Stimulated activated CD4-positive, alpha-beta T cell treated with anti-CD3 and anti-CD28 coated beads, Interleukin-15, amount 100 ng/mL, for 24 hours (primary cell): ENCODE data around the gene CLPTM1.
"Not testable (repeated sequence)": the region's sequence is repeated elsewhere in the genome, so short reads cannot be mapped to it uniquely, and the experiment has no call there.

Source experiments
- DNase-seq: peaks from one replicate; pipeline ENCODE4 v3.0.0-alpha.2; 2020

CLPTM1 gene

GRCh38 chr19:44985445-44985844, 30.3 kb downstream of the CLPTM1 start:
- no peak for DNase-seq

- DNase-seq: no peak
Measured at GRCh38 chr19:44986389-44986788, 31.2 kb downstream of the CLPTM1 start.

- no peak for DNase-seq
Measured at GRCh38 chr19:44987148-44987675, 32.0 kb downstream of the CLPTM1 start.

DNA sequence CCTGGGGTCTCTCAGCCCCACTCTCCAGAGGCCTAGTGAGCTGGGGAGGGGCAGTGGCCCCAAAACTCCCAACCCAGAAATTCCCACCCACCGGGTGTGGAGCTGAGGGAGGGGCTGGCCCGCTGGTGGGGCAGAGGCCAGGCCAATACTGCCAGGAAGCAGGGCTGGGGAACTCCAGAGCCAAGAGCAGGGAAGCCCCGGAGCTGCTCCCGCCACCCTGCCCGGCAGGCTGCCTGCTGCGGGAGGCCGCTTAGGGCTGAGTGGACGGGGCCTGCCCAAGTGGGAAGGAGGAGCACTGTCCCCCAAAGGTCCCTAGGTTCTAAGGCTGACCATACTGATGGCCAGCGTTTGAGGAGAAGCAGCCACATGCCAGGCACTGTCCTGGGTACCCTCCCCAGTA, 33.1 kb downstream of the CLPTM1 start:
- DNase-seq: no peak

GRCh38 chr19:44988896-44989556, 33.8 kb downstream of the CLPTM1 start:
- peak; percentile 73 for DNase-seq

DNA sequence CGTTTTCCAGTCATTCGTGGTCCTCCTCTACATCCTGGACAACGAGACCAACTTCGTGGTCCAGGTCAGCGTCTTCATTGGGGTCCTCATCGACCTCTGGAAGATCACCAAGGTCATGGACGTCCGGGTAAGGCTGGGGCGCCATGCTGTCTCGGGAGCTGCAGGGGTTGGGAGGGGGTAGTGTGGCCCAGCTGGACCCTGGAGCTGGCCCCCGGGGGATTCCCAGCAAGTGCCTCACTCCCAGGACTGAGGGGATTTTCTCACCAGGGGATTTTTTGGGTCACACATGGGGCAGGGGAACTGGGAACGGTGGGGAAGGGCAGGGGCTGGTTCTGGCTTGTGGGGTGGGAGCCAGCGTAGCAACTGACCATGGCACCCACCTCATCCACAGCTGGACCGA, 35.3 kb downstream of the CLPTM1 start:
- no peak for DNase-seq

- no peak for DNase-seq
Measured at GRCh38 chr19:44990966-44991365, 35.8 kb downstream of the CLPTM1 start.

- DNase-seq: no peak
Measured at GRCh38 chr19:44992336-44993163, 37.4 kb downstream of the CLPTM1 start.

GRCh38 chr19:44993526-44993925, 38.3 kb downstream of the CLPTM1 start:
- DNase-seq: no peak

DNA sequence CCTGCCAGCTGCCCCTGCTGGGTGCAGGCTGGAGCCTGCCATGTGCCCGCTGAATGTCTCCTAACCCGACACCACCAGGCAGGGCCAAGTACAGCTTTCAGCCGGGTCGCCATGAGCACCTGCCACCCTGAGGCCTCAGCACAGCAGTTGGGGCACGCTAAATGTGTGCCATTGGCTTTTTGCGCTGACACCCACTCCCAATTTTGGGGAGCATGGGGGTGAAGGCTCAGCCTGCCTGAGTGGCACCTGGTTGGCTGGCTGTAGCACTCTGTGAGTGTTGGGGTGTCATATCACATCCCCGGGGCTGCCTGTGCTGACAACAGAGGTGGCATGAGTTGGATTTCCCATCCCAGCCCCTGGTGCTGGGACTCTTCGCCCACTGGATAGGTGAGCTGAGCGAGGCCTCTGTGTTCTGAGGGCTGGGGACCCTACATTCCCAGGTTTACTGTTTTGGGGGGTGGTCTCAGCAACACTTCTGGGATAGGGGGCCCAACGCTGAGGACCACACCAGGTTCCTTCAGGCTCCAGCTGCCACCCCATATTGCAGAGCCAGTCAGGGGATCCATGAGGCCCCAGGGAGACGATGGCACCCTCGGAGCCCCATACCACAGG, 38.9 kb downstream of the CLPTM1 start:
- no peak for DNase-seq

DNA sequence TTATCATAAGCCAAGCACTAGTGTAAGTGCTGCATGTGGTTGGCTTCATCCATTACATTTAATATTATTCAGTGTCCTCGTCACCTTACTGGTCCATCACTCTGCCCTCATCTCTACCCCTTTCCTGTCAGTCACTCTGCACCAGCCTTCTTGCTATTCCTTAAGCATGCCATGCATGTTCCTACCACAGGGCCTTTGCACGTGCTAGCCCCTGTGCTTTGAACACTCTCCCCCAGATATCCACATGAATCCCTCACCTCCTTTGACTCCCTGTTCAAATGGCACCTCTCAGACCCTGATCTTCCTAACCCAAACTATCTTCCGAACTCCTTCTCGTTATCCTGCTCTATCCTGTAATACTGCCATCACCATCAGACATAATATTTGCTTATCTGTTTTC, 42.8 kb downstream of the CLPTM1 start:
- DNase-seq: no peak

- not testable (repeated sequence) for DNase-seq
Measured at GRCh38 chr19:44999131-44999925, 44.1 kb downstream of the CLPTM1 start.

DNA sequence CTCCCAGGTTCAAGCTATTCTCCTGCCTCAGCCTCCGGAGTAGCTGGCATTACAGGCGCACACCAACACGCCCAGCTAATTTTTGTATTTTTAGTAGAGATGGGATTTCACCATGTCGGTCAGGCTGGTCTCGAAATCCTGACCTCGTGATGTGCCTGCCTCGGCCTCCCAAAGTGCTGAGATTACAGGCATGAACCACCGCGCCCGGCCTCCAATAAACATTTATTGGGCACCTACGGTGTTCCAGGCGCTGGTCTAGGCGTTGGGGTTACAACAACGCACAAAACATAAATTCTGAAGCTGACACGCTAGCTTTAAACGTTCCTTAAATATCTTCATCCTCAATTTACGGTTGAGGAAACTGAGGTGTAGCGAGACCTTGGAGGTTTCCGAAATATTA, 45.5 kb downstream of the CLPTM1 start:
- not testable (repeated sequence) for DNase-seq

DNA sequence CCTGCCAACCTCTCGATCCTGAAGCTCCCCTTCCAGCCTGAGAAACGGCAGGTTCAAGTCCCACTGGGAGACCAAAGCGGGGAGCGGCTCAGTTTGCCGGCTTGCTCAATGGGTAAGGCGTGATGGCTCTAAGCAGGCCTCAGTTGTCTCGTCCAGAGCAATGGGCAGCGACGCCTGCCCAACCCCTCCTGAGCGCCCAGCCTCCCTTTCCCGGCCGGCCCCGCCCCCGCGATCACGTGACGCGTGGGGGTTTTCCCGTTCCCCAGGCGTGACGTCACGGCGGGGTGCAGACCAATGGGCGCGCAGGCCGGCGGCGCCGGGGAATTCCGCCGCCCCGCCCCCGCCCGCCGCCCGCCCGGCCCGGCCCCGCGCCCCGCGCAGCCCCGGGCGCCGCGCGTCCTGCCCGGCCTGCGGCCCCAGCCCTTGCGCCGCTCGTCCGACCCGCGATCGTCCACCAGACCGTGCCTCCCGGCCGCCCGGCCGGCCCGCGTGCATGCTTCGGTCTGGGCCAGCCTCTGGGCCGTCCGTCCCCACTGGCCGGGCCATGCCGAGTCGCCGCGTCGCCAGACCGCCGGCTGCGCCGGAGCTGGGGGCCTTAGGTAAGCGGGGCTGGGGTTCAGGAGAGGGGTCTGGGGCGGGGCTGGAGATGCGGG, 46.0 kb downstream of the CLPTM1 start, which contains the start of gene RELB:
Gene RELB, plus strand, starts transcription at position 378 of the 653 bp plus-strand sequence. Its CDS starts 116 bp downstream, at position 494.
- DNase-seq: peak; percentile 96

DNA sequence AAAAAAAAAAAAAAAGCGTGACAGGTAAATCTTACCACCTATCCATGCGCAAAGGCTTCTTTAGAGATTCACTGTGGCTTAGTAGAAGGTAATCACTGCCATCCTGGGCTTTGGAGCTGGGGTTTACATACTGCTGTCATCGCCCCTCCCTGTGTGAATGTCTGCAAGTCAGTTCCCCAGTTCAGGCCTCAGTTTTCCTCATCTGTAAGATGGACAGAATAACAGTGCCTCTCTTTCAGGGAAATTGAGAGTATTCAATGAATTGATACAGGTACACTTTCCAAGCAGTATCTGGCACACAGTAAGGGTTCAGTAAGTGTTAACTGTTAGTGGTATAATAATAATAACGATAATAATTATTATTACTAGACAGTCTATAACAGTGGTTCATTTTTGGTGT, 48.3 kb downstream of the CLPTM1 start:
- no peak for DNase-seq

DNA sequence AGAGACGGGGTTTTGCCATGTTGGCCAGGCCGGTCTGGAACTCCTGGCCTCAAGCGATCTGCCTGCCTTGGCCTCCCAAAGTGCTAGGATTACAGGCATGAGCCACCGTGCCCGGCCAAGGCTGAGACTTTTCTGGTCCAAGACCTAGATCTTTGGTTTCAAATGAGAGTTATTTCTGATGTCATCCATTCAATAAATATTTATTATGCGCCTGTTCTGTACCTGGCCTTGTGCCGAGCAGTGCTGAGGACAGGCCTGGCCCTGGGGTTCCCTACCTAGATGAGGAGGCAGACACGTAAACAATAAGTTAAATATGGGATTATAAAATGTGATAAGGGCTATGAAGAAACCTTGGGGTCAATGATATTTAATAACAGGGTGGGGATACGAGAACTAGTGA, 50.6 kb downstream of the CLPTM1 start:
- no peak for DNase-seq

DNA sequence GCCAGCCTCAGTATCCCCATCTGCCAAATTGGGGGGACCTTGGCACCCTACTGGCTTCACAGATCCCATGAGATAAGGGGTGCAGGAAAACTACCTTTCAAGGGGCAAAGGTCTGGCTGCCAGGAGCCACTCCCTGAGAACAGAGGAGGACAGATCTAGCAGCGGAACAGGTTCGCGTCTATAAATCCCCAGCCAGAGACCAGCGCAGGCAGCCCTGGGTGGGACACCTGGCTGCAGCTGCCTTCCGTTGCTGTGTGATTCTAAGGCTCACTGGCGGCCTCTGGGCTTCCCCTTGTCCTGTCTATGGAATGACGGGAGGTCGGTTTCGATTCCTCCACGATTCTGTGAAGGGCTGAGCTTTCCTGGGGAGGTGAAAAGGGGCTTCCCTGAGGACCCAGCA, 53.4 kb downstream of the CLPTM1 start:
- DNase-seq: no peak

- DNase-seq: no peak
Measured at GRCh38 chr19:45009625-45010255, 54.6 kb downstream of the CLPTM1 start.

- DNase-seq: no peak
Measured at GRCh38 chr19:45010306-45010705, 55.1 kb downstream of the CLPTM1 start.

- DNase-seq: no peak
Measured at GRCh38 chr19:45011959-45012358, 56.8 kb downstream of the CLPTM1 start.
